ENCODE measurements around the gene DDIT3.

The DDIT3 gene

GRCh38 chr12:57479376-57480115 is 40.8 kb downstream of the DDIT3 start, which contains the start of gene ARHGAP9:
Gene ARHGAP9 (minus strand): TSS chr12:57479866. CDS start chr12:57479406, 460 bp downstream.
- DNase-seq = peak; percentile 45

- no peak for DNase-seq
Measured at GRCh38 chr12:57479043-57479375, 41.3 kb downstream of the DDIT3 start.

- peak; percentile 72 for DNase-seq
Measured at GRCh38 chr12:57477710-57478681, 42.3 kb downstream of the DDIT3 start.

- DNase-seq = no peak
Measured at GRCh38 chr12:57476993-57477709, 43.2 kb downstream of the DDIT3 start.

GRCh38 chr12:57476162-57476992 is 43.9 kb downstream of the DDIT3 start:
- DNase-seq = no peak

- DNase-seq = no peak
Measured at GRCh38 chr12:57475271-57476161, 44.8 kb downstream of the DDIT3 start.

- no peak for DNase-seq
Measured at GRCh38 chr12:57474862-57475261, 45.5 kb downstream of the DDIT3 start.

- DNase-seq = no peak
Measured at GRCh38 chr12:57474430-57474829, 45.9 kb downstream of the DDIT3 start.

- no peak for DNase-seq
Measured at GRCh38 chr12:57473886-57474285, 46.4 kb downstream of the DDIT3 start.

- no peak for DNase-seq
Measured at GRCh38 chr12:57473392-57473791, 46.9 kb downstream of the DDIT3 start.

- no peak for DNase-seq
Measured at GRCh38 chr12:57472391-57472790, 47.9 kb downstream of the DDIT3 start.

- DNase-seq = no peak
Measured at GRCh38 chr12:57471661-57472060, 48.7 kb downstream of the DDIT3 start.

GRCh38 chr12:57470970-57471656 is 49.2 kb downstream of the DDIT3 start:
- DNase-seq = no peak

- DNase-seq = no peak
Measured at GRCh38 chr12:57470286-57470969, 49.9 kb downstream of the DDIT3 start.

GRCh38 chr12:57469296-57470164 is 50.8 kb downstream of the DDIT3 start:
- DNase-seq = no peak

- no peak for DNase-seq
Measured at GRCh38 chr12:57467915-57468314, 52.4 kb downstream of the DDIT3 start.

GRCh38 chr12:57467212-57467874 is 53.0 kb downstream of the DDIT3 start:
- no peak for DNase-seq

All from MV-4-11 (cell line).